Measurements from ENCODE around the gene SLC6A8.

DNA sequence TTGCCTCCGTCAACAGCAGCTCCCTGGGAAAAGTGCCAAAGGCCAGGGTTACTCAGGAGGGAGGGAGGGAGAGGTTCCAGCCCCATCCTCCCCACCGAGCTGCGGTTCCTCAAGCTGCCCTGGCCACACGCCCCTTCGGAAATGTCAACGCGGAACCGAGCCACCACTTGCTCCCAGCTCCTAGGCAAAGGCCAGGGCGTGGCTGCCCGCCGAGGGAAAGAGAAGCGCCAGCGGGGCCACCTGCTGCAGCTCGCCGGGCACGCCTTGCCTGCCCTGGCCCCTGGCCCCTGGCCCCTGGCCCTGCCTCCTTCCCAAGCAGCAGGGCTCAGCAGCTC lies 15.3 kb downstream of the SLC6A8 start:
- TF ChIP-seq, protein P1, sequence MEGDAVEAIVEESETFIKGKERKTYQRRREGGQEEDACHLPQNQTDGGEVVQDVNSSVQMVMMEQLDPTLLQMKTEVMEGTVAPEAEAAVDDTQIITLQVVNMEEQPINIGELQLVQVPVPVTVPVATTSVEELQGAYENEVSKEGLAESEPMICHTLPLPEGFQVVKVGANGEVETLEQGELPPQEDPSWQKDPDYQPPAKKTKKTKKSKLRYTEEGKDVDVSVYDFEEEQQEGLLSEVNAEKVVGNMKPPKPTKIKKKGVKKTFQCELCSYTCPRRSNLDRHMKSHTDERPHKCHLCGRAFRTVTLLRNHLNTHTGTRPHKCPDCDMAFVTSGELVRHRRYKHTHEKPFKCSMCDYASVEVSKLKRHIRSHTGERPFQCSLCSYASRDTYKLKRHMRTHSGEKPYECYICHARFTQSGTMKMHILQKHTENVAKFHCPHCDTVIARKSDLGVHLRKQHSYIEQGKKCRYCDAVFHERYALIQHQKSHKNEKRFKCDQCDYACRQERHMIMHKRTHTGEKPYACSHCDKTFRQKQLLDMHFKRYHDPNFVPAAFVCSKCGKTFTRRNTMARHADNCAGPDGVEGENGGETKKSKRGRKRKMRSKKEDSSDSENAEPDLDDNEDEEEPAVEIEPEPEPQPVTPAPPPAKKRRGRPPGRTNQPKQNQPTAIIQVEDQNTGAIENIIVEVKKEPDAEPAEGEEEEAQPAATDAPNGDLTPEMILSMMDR (IDR thresholded peaks at IDR 0.05), result no peak
- no peak for TF ChIP-seq POLR2A (IDR thresholded peaks at IDR 0.05)
